Activated effector memory CD4-positive, alpha-beta T cell treated with anti-CD3 and anti-CD28 coated beads, Interleukin-2, amount 50 U/mL, for 16 hours (primary cell): ENCODE data around the gene DSN1.

Experiments used
- DNase-seq: peaks from one replicate; pipeline ENCODE4 v3.0.0-alpha.2; 2020

The DSN1 gene

DNA sequence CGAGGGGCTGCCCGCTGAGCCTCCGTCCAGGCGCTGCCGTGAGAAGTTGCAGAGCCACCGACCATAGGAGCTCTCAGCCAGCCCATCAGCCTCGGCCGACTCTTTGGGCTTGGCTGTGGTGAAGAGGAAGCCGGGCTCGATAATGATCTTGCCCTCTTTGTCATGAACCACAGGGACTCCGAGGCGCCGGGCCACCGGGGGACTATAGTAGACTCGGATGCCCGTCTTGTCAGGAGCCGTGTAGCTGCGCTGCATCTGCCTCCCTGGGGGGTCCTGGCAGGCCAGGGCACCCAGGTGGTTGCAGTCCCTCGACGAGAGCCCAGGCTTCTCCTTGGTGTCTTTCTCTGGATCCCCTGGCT lies 20.5 kb upstream of the DSN1 start:
- no peak for DNase-seq

DNA sequence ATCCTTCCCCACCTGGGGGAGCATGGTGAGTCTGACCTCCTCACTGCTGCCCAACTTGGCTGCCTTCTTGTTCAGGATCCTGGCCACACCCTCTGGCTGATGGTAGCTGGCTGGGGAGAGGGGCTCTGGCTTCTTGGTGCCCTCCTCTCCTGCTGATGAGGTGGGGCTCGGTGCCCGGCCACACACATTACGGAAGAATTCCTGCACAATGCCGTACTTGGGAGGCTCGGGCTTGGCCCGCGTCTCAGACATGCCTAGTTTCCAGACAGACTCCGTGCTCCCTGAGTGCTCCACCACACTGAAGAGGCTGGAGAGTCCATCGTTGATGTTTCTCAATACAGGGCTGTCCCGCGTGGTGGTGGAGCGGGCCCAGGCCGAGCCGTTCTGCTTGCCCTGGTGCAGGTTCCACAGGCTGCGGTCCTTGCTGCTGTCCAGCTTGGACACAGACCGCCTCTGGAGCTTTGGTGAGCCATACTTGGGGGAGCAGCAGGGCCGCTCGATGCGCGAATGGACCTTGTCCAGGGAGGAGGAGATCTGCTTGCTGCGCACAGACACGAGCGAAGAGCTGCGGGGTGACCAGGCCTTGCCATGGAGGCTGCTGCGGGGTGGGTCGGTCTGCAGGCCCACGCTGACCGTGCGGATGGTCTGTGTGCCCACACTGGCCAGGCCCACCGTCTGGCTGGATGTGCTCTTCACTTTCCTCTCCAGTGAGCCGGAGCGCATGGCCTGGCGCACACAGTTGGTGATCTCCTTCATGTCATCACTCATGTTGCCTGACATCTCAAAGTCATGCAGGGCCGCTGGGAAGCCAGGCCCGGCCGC lies 19.9 kb upstream of the DSN1 start:
- DNase-seq: no peak

DNA sequence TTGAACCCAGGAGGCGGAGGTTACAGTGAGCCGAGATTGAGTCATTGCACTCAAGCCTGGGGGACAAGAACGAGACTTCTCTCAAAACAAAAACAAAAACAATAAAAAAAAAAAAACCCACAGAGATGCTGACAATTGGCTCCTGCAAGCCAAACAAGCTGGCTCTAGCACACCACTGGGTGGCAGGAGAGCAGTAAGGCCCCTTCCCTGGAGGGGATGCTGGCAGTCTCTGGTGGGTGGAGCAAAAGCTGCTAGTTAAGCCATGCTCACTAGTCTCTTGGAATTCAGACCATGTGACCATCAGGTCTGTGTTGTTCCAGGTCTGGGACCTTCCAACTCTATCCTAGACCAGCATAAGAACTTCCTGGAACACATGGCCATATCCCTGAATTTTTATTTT lies 18.9 kb upstream of the DSN1 start:
- no peak for DNase-seq

DNA sequence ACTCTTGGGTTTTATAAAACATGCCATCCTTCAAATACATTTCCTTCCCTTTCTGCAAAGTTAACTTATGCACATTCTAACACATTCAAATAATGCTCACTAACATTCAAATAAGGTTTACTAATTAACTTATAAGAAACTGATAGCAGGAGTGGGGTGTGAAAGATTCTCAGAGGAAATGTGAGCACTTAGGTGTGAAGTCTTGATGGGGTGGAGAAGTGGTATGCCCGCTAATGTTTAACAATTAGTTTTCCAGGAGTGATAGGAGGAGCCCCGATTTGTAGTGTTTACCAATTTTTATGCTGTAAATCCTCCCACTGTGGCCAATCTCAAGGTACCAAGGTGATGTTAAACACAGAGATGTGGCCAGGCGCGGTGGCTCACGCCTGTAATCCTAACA lies 18.3 kb upstream of the DSN1 start:
- DNase-seq: no peak

DNA sequence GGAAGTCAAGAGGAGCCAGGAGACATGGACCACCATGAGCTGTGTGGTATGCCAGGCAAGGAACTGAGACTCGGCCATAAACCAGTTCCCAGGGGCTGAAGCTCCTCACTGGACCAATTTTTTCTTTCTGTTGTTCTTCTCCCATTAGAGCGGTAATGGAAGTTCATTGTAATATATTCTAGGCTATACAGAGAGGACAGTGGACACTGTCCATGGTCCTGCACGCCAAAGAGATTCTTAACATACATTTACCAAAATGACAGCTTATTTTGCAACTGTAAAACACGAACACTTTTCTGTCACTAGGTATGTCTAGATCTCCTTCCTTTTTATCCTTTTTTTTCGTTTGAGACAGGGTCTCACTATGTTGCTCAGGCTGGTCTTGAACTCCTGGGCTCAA lies 13.1 kb upstream of the DSN1 start:
- no peak for DNase-seq

DNA sequence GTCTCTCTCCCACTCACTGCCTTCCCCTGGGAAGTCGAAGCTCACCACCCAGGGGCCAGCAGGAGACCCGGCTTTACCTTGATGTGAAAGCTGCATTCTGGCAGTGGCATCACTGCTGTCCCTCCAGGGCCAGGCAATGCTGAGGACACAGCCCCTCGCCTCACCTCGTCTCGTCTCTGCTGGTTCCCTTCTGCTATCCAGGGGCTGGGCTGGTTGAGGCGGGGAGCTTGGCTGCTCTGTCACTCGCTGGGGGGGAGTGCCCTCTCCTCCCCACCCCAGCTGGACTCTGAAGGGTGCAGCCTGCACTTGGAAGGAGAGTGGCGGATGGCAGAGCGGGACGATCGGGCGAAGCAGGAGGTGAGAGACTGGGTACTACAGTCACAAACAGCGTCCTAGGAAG lies 12.7 kb upstream of the DSN1 start:
- DNase-seq: no peak

DNA sequence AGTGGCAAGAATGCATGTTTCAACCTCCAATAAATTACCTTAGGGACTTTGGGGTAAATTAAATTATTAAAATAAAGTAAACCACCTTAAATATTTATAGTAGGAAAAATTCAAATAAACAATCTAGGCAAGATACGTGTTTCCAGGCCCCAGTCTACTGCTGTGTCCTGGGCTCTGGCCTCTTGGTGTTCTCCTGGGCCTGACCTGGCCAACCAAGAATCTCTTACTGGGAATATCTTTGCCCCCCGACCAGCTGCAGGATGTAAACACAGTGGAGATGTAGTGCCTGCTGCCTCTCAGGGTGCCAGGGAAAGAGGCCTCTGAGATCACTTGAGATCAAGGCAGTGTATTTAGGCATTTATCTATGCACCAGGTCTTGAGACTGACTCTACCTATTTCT lies 11.7 kb upstream of the DSN1 start:
- DNase-seq: no peak

DNA sequence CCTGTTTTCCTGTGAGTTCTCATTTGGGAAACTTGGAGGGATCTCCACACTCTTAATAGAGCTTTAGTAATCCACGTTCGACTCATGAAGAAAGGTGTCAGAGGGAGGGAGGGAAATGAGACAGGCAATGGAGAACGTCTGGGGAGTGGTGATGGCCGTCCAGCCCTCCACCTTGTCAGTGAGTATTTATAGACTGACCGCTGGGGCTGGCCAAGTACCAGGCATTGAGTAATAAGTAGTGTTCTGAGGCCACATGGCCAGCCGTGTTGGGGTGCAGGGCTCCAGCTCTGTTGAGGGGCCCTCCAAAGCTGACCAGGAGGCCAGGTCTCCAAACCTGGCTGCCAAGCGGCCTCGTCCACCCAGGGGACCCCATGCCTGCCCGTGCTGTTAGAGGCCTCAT lies 11.3 kb upstream of the DSN1 start:
- no peak for DNase-seq

DNA sequence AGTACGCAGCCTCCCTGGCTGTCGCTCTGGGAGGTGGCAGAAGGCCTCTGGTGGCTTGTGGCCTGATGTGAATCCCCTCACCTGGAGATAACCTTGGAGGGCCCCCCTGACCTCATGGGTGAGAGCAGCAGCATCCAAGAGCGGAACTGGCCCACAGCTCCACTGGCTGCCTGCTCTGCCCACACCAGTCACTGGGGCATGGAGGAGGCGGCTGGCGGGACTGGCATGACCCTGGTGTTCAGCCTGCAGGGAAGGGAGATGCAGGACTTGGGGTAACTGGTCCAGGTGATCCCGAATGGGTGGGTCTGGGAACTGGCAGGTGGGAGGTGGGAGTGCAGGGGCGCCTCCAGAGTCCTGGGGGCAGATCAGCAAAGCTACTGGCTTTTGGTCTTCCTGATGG lies 10.6 kb upstream of the DSN1 start:
- DNase-seq: no peak

DNA sequence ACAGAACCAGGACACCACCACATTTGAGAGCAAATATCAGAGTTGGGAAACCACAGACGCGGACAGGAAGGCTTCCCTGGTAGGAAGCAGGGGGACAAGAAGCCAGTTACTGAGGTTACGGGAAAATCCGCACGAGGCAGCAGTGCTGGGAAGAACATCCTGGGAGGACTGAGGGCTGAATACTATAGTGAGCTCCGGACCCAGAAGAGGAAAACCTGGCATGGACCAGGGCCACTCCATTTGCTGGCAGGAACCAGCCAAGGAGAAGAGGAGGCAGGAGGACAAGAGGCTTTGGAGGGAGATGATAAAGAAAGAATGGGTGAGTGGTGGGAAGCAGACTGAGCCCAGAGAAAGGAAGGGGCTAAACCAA lies 6.1 kb upstream of the DSN1 start:
- DNase-seq: peak; percentile 21

DNA sequence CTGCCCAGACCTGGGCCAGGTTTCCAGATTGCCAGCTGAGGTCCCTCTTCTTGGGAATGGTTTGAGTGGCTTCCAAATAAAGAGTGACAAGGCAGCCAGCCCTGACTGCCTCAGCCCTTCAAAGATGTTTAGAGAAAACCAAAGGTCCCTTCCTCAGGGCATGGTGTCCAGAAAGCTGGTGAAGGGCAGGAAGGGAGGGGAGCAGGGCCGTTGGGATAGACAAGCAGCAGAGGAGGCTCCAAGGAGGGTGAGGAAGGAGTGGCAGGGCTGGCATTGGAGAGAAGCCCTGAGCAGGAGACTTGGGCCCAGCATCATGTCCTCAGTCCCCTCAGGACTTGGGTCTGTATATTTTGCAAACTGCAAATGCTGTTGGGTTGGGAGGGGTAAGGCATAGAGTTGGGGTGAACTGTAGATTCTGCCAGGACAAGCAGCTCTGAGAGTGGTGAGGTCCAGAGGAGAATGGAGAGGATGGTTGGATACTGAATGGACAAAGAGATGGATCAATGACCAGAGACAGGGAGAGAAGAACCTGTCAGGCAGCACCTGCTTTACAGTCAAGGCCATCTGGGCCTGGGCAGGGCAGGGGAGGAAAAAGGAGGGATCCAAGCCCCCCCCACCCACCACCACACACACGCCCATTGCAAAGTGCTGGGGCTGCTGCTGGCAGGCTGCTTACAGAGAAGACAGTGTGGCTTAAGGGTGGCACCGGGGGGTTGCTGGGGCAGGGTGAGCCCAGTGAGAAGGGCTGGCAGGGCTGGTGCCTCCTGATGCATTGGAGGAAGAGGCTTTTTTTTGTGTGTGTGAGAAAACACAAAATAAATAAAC lies 5.5 kb upstream of the DSN1 start:
- DNase-seq: peak; percentile 34

DNA sequence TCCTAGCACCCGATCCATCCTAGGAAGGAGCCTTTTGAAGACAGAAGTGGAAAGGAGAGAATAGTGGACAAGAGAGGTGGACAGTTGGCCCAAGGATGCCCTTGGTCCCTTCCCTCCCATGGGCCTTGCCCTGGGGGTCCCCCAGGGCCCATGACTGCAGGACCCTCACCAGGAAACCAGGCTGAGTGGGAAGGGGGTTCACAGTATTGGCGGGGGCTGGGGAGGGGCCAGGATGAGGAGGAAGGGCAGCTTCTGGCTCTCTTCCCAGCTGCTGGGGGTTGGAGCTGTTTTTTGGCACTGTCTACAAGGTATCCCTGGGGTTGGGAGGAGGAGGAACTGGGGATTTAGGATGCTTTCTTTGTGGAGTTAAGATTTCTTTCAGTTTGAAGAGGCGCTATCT lies 4.0 kb upstream of the DSN1 start:
- no peak for DNase-seq

DNA sequence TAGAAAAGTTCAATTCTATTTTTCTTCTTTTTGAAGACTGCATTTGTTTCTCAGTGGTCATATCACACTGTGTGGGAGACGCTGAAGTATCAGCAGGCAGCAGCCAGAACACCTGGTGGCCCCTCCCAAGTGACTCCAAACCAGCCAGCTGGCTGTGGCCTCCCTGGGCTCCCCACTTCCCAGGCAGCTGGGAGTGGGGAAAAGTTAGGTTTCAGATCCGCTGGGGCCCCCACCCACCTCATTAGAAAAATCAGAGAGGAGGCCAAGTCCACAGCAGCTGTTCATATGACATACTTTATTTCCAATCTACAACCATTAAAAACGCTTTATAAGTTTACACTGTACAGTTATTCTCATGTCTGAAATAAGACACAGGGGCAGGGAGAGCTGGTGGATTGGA lies 3.6 kb upstream of the DSN1 start:
- peak; percentile 8 for DNase-seq

DNA sequence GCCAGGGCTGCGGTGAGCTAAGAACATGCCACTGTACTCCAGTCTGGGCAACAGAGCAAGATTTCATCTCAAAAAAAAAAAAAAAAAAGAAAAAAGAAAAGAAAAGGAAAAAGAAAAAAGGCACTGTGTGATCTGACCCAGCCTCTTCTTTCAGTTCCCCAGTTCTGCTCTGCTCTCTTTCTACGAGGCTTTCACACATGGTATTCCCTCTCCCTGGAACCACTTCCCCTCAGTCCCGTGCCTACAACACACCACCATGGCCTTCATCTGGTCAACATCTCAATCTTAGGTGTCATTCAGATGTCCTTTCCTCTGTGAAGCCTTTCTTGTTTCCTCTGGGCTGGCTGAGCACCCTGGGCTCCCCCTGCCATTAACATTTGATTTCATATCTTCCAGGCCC lies 2.3 kb upstream of the DSN1 start:
- DNase-seq: peak; percentile 22

DNA sequence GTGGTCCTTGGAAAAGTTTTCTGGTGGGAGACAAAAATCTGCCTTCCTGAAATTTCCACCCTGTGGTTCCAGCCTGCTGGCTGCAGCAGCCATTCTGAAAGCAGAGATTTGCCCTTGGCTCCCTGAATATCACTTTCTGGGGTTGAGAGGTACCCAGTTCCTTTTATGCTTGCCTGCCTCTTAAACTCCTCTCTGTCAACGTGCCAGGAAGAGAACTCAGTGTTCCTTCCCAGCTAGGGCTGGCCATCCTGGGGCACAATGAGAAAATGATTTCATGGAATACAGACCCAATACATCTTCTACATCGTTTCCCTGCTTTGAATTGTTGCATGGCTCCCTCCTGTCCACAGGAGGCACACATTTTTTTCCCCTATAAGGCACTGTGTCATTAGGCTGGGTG lies 1.6 kb upstream of the DSN1 start:
- DNase-seq: peak; percentile 17

DNA sequence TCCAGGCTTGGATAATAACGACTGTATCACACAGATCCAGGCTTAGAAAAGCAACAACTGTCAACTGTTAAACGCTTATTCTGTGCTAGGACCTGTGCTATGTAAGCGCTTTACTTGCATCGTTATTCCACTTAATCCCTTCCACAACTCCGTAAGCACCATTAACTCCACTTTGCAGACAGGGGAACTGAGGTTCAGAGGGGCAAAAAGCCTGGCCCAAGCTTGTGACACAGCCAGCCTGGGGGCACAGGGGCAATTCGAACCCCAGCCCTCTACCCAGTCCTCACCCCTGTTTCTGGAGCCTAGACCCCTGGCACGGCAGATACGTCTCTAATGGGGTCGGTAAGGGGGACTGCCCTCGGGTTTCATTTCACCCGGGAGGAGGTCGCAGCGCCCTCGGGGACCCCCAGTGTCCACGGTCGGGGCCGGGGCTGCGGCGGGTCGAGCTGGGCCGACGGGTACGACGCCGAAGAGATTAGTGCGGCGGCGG lies 411 bp downstream of the DSN1 start:
- peak; percentile 60 for DNase-seq

DNA sequence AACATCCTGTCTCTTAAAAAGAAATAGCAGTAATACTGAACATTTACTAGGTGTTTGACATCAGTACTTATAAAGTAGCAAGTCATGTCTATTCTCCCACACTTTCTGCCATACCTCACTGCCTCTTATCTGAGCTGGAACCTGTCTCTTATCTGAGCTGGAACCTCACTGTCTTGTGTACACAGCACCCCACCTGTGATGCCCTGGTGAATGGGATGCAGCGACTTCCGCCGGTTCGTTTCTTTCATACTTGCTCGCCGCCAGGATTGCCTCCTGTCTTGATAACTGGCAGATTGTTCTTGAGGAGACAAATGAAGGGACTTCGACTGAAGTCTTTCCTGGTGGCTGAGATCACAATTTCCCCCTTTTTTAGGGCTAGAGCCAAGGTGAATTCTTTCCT lies 2.9 kb downstream of the DSN1 start:
- DNase-seq: no peak

DNA sequence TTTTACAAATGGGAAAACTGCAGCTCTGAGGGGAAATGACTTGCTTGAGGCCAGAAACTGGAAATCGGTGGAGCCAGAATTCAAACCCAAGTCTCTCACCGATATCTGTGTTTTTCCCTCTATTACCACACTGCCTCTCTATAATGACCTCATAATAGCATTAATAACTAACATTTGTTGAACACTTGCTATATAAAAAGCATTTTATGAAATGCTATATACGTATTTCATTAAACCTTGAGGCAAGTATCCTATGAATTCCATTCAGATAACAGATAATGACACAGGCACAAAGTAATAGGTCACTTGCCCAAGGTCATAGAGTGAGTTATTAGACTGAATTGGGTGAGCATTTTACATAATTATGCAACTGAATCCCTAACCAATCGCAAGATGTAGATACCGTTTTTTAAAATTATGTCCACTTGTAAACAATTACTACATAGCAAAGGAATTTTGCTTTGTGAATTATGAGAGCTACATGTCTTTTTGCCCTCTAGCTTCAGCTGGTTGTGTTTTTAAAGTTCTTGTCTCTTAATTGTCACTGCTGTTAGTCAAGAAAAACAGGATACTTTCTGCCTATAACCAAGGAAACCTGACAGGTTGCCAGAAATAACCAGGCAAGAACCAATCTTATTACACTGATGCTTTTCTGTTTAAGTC lies 4.7 kb downstream of the DSN1 start:
- DNase-seq: no peak

DNA sequence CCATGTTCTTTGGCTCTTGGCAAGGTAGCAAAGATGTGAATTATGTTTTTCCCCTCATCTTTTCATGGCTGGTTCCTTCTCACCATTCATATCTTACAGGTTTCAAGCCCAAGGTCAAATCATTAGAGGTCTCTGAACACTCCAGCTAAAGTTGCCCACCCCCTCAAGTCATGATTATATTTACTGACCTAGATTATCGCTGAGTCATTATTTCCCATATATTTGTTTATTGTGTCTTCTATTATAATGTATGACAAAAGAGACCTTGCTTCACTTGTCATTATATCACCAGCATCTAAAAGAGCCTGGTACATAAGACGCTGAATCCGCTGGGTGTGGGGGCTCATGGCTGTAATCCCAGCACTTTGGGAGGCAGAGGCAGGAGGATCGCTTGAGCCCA lies 12.4 kb downstream of the DSN1 start:
- no peak for DNase-seq

DNA sequence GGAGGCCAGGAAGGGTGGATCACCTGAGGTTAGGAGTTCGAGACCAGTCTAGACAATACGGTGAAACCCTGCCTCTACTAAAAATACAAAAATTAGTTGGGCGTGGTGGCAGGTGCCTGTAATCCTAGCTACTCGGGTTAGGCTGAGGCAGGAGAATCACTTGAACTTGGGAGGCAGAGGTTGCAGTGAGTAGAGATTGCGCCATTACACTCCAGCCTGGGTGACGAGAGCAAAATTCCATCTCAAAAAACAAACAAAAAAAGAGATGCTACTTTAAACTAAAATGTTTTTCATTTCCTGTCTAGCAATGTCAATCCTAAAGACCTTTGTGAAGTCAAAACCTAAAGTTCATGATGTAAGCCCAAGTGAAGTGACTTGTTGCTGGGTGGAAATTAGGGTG lies 12.9 kb downstream of the DSN1 start:
- no peak for DNase-seq

DNA sequence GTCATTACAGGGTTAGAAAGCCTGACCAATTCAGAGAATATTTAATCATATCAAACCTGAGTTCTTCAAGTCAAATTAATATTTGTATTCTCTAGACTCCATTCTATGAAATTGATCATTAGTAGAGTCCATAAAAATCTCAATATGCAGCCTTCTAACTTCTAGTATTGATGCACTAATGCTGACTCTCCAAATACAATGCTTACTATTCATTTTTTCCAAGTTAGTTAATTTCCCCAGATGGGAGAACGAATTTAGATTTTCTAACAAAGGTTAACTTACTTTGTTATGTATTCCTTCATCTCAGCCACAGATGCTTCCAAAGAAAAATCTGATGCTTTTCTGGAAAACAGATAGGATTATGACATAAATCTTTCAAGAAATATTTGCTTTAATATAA lies 15.3 kb downstream of the DSN1 start:
- no peak for DNase-seq

DNA sequence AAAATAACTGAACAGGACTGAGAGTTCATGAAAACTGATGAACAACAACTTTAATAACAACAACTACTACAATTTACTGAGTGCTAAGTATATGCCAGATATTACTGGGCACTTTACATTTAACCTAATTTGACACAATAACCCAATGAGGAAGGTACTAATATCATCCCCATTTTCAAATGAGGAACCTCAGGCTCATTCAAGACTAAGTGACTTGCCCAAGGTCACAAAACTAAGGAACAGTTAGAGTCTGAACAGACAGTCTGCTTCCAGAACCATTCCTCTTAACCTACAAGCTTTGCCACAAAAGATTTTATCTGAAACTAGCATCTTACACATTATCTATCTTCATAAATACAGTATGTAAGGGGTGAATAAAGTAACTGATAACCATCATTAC lies 17.1 kb downstream of the DSN1 start:
- DNase-seq: no peak

DNA sequence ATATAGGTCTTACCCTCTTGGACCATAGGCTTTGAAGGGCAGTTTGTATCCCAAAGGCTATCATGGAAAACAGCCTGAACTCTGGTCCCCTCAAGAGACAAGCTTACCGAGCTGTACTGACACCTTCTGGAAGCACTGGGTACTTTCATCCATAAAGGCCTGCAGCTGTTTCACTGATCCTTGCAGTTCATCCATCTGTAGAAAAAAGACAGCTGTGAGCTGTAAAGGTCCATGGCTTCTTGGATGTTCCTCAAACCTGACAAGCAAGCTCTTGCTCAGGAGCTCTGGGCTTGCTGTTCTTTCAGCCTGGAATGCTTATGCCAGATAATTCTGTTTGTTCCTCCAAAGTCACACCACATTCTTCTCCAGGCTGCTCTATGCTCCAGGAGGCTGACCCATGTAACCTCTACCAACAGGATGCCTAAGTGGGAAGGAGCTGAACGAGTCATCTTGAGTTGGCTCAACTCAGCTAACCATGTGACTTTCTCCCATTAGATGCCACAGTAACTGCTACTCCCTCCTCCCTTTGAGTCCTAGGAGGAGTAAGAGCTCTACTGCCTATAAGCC lies 18.8 kb downstream of the DSN1 start:
- DNase-seq: peak; percentile 69

DNA sequence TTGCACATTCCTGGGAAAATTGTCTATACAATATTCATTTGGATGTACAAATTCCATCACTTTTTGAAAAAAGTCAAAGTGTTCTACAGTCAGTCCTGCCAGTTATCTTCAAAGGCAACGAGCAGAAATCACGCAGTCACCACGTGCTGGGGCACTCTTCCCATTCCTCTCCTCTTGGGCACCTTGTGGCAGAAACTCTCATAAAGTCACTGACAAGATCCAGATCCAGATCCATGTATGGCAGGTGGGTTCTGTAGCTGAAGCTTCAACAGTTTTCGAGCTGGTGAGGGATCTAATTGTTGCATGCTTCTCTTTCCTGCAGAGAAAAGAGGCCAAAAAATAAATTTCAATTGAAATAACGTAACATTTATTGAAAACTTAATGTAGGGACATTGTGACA lies 21.0 kb downstream of the DSN1 start:
- no peak for DNase-seq
